ENCODE results near the gene EMD.
A peak's percentile ranks its signal among the peaks of the same experiment; 100 is the strongest.

The EMD gene

DNA sequence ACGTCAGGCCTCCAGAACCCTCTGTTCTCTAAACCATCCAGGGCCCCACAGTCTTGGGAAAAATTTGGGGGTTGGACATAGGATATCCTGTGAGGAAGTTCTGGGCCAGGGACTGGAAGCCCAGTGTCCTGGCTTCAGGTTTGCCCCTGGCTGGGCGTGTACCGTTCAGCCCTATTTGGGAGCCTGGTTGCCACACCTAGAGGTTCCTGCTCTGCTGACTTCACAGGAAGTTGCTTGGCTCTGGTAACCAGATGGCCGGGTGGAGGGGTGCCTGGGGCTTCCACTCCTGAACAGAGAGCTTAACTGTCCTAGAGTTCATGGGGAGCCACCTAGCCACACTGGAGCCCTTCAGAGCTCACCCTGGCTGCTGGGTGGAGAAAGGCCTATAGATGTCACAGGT lies 33.4 kb downstream of the EMD start:
- DNase-seq (ENCODE audit: low read depth in 1 of 2, low spot score in 1 of 2): no peak

GRCh38 chrX:154413142-154413541 lies 34.0 kb downstream of the EMD start:
- DNase-seq (ENCODE audit: low read depth in 1 of 2, low spot score in 1 of 2): no peak

DNA sequence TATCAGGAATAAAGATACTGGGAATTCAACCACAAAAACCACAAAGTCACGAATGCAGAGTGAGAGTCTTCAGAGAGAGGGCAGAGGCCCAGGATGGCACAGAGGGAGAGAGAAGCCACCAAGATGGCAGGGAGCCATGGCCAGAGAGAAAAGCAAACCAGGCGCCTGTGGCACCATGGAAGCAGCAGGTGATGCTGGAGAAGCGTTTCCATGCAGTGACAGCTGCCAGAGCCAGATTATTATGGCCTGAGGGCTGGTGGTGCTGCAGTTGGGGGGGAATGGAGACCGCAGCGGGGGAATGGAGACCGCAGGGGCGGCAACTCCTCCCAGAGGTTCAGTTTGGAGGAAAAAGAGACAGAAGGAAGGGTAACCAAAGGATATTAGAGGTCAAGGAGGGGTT lies 38.1 kb downstream of the EMD start:
- DNase-seq (ENCODE audit: low read depth in 1 of 2, low spot score in 1 of 2): no peak

GRCh38 chrX:154419189-154419588 lies 40.1 kb downstream of the EMD start:
- DNase-seq (ENCODE audit: low read depth in 1 of 2, low spot score in 1 of 2): no peak

DNA sequence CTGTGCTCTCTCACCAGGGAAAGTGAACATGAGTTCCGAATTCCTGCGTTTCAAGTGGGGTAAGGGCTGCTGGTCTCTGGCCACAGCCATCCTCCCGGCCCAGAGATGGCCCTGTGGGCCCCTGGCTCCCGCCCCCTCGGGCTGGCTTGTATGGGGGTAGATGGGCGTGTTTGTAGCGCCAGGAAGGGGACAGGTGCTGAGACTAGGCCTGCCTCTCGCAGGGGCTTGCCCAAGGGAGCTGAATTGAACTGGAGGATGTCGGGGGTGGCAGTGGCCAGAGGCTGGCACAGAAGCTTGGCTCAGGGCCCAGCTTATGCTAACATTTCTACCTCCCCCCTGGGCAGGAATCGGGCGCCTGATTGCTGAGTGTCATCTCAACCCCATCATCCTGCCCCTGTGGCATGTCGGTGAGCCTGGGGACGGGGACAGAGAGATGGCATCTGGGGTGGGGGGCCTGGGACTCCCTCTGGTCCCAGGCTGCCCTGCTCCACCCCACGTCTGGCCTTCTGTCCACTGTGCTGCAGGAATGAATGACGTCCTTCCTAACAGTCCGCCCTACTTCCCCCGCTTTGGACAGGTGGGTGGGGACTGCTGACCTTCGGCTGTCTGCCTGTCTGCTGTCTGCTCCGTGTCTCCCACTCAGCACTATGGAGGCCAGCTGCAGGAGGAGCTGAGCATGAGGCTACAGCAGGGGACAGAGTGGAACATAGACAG lies 40.8 kb downstream of the EMD start:
- no peak for DNase-seq (ENCODE audit: low read depth in 1 of 2, low spot score in 1 of 2)

DNA sequence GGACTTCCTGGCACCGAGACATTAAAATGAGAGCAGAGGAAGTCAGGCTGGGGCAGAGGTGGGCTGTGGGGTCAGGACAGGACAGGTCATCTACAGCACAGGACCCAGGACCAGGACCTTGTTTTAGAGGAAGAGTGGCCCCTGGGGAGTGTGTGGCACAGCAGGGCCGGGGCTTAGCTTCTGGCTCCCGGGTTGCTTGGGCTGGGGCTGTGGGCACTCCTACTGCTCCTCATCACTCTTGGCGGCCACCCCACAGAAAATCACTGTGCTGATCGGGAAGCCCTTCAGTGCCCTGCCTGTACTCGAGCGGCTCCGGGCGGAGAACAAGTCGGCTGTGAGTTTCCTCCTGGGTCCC lies 41.3 kb downstream of the EMD start:
- no peak for DNase-seq (ENCODE audit: low read depth in 1 of 2, low spot score in 1 of 2)

DNA sequence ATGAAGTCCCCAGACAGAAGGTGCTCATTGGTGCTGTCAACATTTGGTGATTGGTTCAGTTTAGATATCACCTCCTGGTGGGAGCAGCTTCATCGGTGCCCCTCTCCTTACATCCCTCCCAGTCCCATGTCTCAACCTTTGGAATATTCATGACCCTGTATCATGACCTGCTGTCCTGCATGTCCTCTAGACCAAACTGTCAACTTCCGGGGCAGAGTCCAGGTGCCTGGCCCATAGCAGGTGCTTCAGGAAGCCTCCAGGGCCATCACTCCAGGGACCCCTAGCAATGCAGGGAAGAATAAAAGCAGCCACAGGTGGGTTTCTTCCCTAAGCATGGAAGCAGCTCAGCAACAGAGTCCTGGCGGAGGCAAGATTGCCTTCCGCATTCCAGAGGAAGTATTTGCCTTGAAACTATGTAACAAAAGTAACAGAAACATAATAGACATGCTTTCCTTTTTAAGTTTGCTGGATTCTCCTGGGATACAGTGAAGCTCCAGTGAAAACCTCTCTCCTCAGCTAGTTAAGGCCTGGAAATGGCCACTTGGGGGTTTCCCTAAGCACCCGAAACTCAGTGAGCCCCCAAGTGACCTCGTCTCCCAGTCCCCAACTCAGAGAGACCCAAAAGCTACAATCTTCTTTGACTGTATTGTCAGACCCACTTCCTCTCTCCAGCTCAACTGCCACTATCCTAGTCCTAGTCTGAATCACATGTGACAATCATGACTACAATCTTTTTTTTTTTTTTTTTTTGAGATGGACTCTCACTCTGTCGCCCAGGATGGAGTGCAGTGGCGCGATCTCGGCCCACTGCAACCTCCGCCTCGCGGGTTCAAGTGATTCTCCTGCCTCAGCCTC lies 48.0 kb downstream of the EMD start:
- DNase-seq (ENCODE audit: low read depth in 1 of 2, low spot score in 1 of 2): no peak

GRCh38 chrX:154428176-154429171 lies 49.4 kb downstream of the EMD start, which contains the start of gene ATP6AP1:
TSS of gene ATP6AP1 (plus strand) at chrX:154428677. CDS start at chrX:154428693, 16 bp downstream.
- DNase-seq (ENCODE audit: low read depth in 1 of 2, low spot score in 1 of 2): peak; percentile 75 to 76

DNA sequence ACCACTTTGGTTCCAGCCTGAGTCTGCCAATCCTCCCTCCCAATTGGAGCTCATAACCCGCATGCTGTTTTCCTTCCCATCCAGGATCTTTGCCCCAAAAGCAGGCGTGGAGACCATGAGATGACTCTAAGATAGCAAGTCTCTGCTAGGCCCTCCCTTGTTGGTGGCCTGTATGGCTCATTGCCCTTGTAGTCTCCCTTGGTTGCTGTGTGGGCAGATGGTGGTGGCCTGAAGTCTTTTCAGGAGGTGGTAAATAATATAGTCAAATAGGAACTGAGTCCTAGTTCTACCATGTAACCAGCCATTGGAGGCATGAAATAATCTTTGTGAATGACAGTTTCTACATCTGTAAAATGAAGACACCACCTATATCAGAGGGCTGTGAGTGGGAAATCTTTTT lies 50.6 kb downstream of the EMD start:
- DNase-seq (ENCODE audit: low read depth in 1 of 2, low spot score in 1 of 2): no peak

DNA sequence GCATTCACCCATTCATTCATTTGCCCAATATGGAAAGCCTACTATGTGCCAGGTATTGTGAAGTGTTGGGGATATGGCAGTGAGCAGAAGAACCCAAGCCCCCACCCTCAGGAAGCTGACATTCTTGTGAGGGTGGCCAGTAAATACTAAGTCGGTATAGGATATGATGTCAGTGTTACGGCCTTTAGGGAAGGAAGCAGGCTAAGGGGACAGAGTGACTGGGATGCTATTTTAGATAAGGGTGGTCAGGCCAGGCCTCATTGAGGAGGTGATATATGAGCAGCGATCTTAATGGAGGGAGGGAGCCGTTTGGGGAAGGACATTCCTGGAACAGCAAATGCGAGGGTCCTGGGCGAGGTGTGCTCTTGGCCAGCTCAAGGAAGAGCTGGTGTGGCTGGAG lies 51.4 kb downstream of the EMD start:
- no peak for DNase-seq (ENCODE audit: low read depth in 1 of 2, low spot score in 1 of 2)

- DNase-seq (ENCODE audit: low read depth in 1 of 2, low spot score in 1 of 2): no peak
Measured at GRCh38 chrX:154430916-154431315, 51.8 kb downstream of the EMD start.
